22Rv1 (cell line): ENCODE data around the gene CACNB2.

Source experiments
- H3K27ac ChIP-seq: fragments of 450-650 bp; 2 replicates; pipeline ENCODE4 v1.5.1; 2017
- ZFX ChIP-seq: fragments of 450-650 bp; IDR thresholded peaks from 2 replicates; pipeline ENCODE4 v1.6.1; 2017; ENCODE audit warnings: antibody characterized with exemption, borderline replicate concordance
- TF ChIP-seq, protein P1 (sequence below): fragments of 450-650 bp; IDR thresholded peaks from 2 replicates; pipeline ENCODE4 v1.5.1; 2017; ENCODE audit warnings: mild to moderate bottlenecking

Gene CACNB2

DNA sequence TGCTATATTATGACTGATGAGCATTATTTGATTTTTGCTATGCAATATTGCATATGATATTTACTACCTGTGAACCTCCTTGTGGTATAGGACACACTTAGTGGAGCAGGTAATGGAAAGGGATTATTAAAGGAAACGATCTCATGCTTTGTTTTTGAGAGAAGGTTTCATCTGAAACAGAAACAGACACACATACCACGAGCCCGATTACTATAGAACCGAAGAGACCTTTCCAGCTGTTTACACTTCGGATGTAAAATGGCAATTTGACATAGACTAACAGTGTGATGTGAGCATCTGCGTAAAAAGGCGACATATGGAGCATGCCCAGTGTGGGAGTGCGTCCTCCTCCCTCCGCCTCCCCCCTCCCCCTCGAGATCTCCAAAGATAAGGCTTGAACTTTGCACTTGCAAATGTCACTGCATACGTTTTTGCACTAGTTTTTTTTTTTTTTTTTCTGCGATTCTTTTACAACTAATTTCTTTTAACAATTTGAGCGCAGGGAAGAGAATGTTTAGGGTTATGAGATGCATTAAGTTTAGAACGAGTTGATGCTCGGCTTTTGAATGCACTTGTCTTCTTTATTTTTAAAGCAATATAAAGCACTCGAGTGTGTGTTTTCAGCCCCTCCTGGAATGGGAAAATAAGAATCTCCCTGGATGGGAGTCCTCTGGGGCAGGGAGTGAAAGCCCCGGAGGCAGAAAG lies 260.1 kb downstream of the CACNB2 start:
- TF ChIP-seq, protein P1, sequence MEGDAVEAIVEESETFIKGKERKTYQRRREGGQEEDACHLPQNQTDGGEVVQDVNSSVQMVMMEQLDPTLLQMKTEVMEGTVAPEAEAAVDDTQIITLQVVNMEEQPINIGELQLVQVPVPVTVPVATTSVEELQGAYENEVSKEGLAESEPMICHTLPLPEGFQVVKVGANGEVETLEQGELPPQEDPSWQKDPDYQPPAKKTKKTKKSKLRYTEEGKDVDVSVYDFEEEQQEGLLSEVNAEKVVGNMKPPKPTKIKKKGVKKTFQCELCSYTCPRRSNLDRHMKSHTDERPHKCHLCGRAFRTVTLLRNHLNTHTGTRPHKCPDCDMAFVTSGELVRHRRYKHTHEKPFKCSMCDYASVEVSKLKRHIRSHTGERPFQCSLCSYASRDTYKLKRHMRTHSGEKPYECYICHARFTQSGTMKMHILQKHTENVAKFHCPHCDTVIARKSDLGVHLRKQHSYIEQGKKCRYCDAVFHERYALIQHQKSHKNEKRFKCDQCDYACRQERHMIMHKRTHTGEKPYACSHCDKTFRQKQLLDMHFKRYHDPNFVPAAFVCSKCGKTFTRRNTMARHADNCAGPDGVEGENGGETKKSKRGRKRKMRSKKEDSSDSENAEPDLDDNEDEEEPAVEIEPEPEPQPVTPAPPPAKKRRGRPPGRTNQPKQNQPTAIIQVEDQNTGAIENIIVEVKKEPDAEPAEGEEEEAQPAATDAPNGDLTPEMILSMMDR: no peak
- TF ChIP-seq ZFX: no peak
- peak overlapping the region; percentile 88 for H3K27ac ChIP-seq

DNA sequence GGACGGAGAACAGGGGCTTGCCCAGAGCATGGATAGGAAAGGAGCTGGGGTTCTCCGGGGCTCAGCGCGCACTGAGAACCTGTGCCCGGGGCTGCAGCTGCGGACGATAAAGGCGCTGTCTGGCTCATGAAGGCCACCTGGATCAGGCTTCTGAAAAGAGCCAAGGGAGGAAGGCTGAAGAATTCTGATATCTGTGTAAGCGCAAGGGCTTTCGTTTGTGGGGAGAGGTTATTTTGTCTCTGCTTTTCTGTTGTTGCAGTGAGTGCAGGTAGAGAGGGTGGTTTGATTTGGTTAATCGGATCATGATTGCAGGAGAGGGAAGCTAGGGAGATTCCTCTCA lies 260.7 kb downstream of the CACNB2 start:
- peak overlapping the region; percentile 88 for H3K27ac ChIP-seq
- TF ChIP-seq, protein P1: 0 out of 2 replicates have a peak, but pooled peaks have one; percentile 6
- no peak for TF ChIP-seq ZFX

DNA sequence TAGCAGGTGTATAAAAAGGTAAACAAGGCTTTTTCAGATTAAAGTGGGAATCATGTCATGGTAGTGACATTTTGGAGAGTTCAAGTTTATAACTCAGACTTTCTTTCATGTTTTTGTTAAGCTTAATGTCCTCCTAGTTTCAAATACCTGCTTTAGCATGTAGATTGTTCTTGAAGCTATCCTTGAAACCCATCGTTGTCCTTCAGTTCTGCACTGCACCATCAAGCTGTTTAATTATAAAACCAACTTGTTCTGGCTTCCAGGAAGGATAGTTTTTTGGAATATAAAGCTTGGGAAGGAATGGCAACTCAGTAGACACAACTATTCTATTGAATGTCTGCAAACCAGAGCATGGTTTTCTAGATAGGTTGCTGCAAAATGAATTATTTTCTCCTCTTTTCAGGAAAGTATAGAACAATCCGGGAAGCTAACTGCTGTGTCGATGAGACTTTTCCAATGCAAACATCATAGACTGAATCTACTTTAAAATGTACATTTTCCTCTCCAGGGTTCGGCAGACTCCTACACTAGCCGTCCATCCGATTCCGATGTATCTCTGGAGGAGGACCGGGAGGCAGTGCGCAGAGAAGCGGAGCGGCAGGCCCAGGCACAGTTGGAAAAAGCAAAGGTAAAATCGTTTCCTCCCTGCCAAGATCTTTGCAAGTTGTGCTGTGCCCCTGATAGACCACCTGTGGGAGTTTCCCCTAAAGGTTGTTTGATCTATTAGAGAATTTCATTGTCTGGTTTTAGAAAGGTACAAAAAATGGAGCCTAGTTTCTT lies 261.4 kb downstream of the CACNB2 start:
- TF ChIP-seq, protein P1: no peak
- no peak for TF ChIP-seq ZFX
- peak overlapping the region; percentile 88 for H3K27ac ChIP-seq

DNA sequence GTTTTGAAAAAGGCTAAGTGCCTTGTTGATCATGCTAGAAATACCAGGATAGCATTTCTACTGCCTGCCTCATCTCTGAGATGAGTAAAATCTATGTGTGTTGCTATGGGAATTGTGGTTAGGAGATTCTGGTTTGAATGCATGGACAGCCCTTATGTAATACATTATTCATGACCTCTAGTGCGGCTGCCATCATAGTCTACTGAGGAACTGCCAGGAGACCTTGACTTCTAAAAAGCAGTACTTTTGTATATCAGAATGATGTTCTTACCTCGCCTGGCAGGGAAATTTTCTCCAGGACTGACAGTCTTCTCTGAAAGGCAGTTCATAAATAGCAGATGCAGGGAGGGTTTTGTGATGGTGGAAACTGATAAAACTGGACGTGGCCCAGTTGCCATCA lies 262.6 kb downstream of the CACNB2 start:
- TF ChIP-seq, protein P1: no peak
- TF ChIP-seq ZFX: no peak

DNA sequence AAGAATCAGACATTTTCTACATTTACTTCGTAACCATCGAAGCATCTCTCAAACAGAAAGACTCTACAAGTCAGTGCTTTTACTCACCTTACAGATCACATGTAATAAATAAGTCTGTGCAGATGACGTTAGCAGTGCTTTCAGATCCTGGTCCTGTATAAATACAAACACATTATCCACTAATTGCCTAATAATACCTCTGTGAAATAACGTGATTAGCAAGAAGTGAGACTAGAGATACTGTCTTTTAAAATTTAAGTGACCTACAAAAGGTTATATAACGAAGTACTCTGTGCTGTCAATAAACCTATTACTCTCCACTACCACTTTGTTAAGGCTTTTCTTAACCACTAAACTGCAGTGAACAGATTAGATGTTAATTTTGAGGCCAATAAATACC lies 264.3 kb downstream of the CACNB2 start:
- TF ChIP-seq, protein P1: no peak
- TF ChIP-seq ZFX: no peak
- no peak overlapping the region for H3K27ac ChIP-seq

More for the DNA sequence above, 262.6 kb downstream of the CACNB2 start:
- no peak overlapping the region for H3K27ac ChIP-seq

DNA sequence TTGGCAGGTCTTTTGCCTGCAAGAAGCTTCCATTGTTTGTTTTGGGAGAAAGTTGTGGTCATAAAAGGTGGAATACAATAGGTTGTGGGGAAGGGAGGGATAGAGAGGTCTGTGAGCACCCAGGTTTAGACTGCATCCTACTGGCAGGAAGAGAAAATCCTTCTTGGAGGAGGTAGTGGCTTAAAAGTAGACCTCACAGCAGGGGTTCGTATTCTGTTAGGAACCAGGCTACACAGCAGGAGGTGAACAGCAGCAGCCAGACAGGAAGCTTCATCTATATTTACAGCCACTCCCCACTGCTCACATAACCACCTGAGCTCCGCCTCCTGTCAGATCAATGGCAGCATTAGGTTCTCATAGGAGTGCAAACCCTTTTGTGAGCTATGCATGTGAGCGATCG lies 265.9 kb downstream of the CACNB2 start:
- TF ChIP-seq ZFX: no peak
- TF ChIP-seq, protein P1: peak; percentile 16; the same call in 1 of the 2 replicates
- H3K27ac ChIP-seq: peak overlapping the region; percentile 52
